SK-N-SH treated with all-trans-retinoic acid at 6 μM for 48 hours (cell line): ENCODE data around the gene SH3PXD2A.

Source experiments
- ATAC-seq: fragments of 200-7000 bp; cut with Tn5 transposase; 3 replicates; pipeline ENCODE4 v1.9.1; 2020; ENCODE audit warnings: mild to moderate bottlenecking, moderate library complexity
- ARNTL ChIP-seq: fragments of 450-650 bp; formaldehyde crosslinking; IDR thresholded peaks from 2 replicates; pipeline ENCODE4 v1.5.0; 2020; ENCODE audit warnings: low read depth, mild to moderate bottlenecking, moderate library complexity, borderline replicate concordance
- BACH2 ChIP-seq: fragments of 250-450 bp; sonication (Bioruptor Pico); IDR thresholded peaks from 2 replicates; pipeline ENCODE4 v1.9.0; 2021; ENCODE audit warnings: mild to moderate bottlenecking, borderline replicate concordance
- CREB5 ChIP-seq: fragments of 250-450 bp; sonication (Bioruptor Pico); IDR thresholded peaks from 2 replicates; pipeline ENCODE4 v1.5.1; 2020; ENCODE audit warnings: low read depth, mild to moderate bottlenecking, moderate library complexity
- CSDC2 ChIP-seq: fragments of 250-450 bp; sonication (Bioruptor Pico); IDR thresholded peaks from 2 replicates; pipeline ENCODE4 v1.5.0; 2020; ENCODE audit warnings: mild to moderate bottlenecking, moderate library complexity
- CSRNP3 ChIP-seq: fragments of 250-450 bp; sonication (Bioruptor Pico); IDR thresholded peaks from 2 replicates; pipeline ENCODE4 v1.5.1; 2021; ENCODE audit warnings: mild to moderate bottlenecking, moderate library complexity
- ESRRG ChIP-seq: fragments of 250-450 bp; sonication (Bioruptor Pico); IDR thresholded peaks from 2 replicates; pipeline ENCODE4 v1.6.1; 2021; ENCODE audit warnings: mild to moderate bottlenecking
- GLIS3 ChIP-seq: fragments of 250-450 bp; sonication (Bioruptor Pico); IDR thresholded peaks from 2 replicates; pipeline ENCODE4 v1.5.0; 2020; ENCODE audit warnings: mild to moderate bottlenecking, moderate library complexity
- OSR1 ChIP-seq: fragments of 250-450 bp; sonication (Bioruptor Pico); IDR thresholded peaks from 2 replicates; pipeline ENCODE4 v1.8.0; 2022; ENCODE audit warnings: moderate library complexity, mild to moderate bottlenecking, inconsistent platforms
- POU6F1 ChIP-seq: fragments of 250-450 bp; sonication (Bioruptor Pico); IDR thresholded peaks from 2 replicates; pipeline ENCODE4 v1.8.0; 2021; ENCODE audit warnings: low read depth, mild to moderate bottlenecking, moderate library complexity, borderline replicate concordance
- RARB ChIP-seq: fragments of 250-450 bp; sonication (Bioruptor Pico); IDR thresholded peaks from 2 replicates; pipeline ENCODE4 v1.8.0; 2021; ENCODE audit warnings: mild to moderate bottlenecking, moderate library complexity
- SNAI2 ChIP-seq: fragments of 250-450 bp; sonication (Bioruptor Pico); IDR thresholded peaks from 2 replicates; pipeline ENCODE4 v1.5.0; 2020; ENCODE audit warnings: mild to moderate bottlenecking, moderate library complexity
- TCF4 ChIP-seq: fragments of 250-450 bp; sonication (Bioruptor Pico); IDR thresholded peaks from 2 replicates; pipeline ENCODE4 v1.8.0; 2021; ENCODE audit warnings: mild to moderate bottlenecking, moderate library complexity, borderline replicate concordance
- TOX ChIP-seq: fragments of 250-450 bp; sonication (Bioruptor Pico); IDR thresholded peaks from 2 replicates; pipeline ENCODE4 v1.8.0; 2021; ENCODE audit warnings: mild to moderate bottlenecking, moderate library complexity, borderline replicate concordance
- ZC3H10 ChIP-seq: fragments of 250-450 bp; sonication (Bioruptor Pico); IDR thresholded peaks from 2 replicates; pipeline ENCODE4 v1.5.1; 2021; ENCODE audit warnings: mild to moderate bottlenecking, moderate library complexity
- ZFP3 ChIP-seq: fragments of 250-450 bp; sonication (Bioruptor Pico); IDR thresholded peaks from 2 replicates; pipeline ENCODE4 v1.5.0; 2020; ENCODE audit warnings: mild to moderate bottlenecking, moderate library complexity
- ZFP30 ChIP-seq: fragments of 450-650 bp; formaldehyde crosslinking; IDR thresholded peaks from 2 replicates; pipeline ENCODE4 v1.5.0; 2022; ENCODE audit warnings: mild to moderate bottlenecking, moderate library complexity
- ZNF565 ChIP-seq: fragments of 450-650 bp; formaldehyde crosslinking; conservative IDR thresholded peaks from 2 replicates; pipeline ENCODE4 v1.5.0; 2020; ENCODE audit warnings: low read depth, mild to moderate bottlenecking, moderate library complexity
- ZNF70 ChIP-seq: fragments of 450-650 bp; formaldehyde crosslinking; IDR thresholded peaks from 2 replicates; pipeline ENCODE4 v1.5.0; 2020; ENCODE audit warnings: mild to moderate bottlenecking, moderate library complexity
- ZNF8 ChIP-seq: fragments of 450-650 bp; formaldehyde crosslinking; IDR thresholded peaks from 2 replicates; pipeline ENCODE4 v1.5.0; 2020; ENCODE audit warnings: mild to moderate bottlenecking, moderate library complexity
- TF ChIP-seq, protein P1 (sequence below): fragments of 250-450 bp; sonication (Bioruptor Pico); IDR thresholded peaks from 2 replicates; pipeline ENCODE4 v1.5.0; 2020; ENCODE audit warnings: mild to moderate bottlenecking, moderate library complexity
- TF ChIP-seq, protein P2 (sequence below): fragments of 250-450 bp; sonication (Bioruptor Pico); IDR thresholded peaks from 2 replicates; pipeline ENCODE4 v1.8.0; 2020; ENCODE audit warnings: mild to moderate bottlenecking, moderate library complexity, borderline replicate concordance

The SH3PXD2A gene

DNA sequence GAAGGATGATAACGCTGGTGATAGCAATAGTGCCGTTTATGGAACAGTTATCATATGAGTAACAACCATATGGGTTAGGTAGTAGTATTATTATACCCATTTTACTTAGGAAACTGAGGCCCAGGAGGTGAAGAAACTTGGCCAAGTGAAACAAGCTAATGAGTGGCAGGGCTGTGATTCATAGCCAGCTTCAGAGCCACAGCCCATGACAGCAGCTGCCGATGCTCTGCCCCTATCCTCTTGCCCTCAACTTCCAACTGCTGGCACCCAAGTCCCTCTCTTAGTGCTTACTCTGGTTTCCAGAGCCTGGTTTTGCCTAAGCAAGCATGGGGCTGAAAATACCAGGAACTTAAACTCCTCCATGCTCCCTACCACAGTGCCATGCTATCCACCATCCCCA is 12.3 kb downstream of the SH3PXD2A start:
- peak; percentile 3; the same call in 2 of the 3 replicates for ATAC-seq
- TF ChIP-seq OSR1 (CRISPR knock-in tag), result no peak
- TF ChIP-seq CSRNP3 (CRISPR knock-in tag), result no peak
- no peak for TF ChIP-seq CSDC2 (CRISPR knock-in tag)
- TF ChIP-seq, protein P1, sequence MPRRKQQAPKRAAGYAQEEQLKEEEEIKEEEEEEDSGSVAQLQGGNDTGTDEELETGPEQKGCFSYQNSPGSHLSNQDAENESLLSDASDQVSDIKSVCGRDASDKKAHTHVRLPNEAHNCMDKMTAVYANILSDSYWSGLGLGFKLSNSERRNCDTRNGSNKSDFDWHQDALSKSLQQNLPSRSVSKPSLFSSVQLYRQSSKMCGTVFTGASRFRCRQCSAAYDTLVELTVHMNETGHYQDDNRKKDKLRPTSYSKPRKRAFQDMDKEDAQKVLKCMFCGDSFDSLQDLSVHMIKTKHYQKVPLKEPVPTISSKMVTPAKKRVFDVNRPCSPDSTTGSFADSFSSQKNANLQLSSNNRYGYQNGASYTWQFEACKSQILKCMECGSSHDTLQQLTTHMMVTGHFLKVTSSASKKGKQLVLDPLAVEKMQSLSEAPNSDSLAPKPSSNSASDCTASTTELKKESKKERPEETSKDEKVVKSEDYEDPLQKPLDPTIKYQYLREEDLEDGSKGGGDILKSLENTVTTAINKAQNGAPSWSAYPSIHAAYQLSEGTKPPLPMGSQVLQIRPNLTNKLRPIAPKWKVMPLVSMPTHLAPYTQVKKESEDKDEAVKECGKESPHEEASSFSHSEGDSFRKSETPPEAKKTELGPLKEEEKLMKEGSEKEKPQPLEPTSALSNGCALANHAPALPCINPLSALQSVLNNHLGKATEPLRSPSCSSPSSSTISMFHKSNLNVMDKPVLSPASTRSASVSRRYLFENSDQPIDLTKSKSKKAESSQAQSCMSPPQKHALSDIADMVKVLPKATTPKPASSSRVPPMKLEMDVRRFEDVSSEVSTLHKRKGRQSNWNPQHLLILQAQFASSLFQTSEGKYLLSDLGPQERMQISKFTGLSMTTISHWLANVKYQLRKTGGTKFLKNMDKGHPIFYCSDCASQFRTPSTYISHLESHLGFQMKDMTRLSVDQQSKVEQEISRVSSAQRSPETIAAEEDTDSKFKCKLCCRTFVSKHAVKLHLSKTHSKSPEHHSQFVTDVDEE (CRISPR knock-in tag), result no peak
- TF ChIP-seq ZNF70, result no peak
- TF ChIP-seq POU6F1, result no peak
- no peak for TF ChIP-seq ZNF8
- no peak for TF ChIP-seq RARB (CRISPR knock-in tag)

DNA sequence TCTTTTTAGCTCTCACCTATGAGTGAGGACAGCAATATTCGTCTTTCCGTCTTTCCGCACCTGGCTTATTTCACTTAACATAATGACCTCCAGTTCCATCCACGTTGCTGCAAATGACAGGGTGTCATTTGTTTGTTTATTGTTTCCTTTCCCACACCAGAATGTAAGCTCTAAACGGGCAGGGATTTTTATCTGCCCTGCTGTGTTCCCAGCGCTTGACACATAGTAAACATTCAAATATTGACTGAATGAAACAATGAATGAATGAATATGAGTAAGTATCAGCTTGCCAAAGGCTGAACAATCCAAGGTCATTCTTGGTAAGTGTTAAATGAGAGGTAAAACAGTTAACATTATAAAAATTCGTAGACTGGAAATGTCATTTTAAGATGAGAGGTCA is 12.8 kb downstream of the SH3PXD2A start:
- no peak for TF ChIP-seq SNAI2 (CRISPR knock-in tag)
- TF ChIP-seq ZFP3 (CRISPR knock-in tag), result no peak
- TF ChIP-seq BACH2, result no peak
- TF ChIP-seq, protein P1 (CRISPR knock-in tag), result no peak
- TF ChIP-seq ESRRG, result no peak
- TF ChIP-seq GLIS3 (CRISPR knock-in tag), result no peak
- TF ChIP-seq ZNF8, result no peak
- TF ChIP-seq TOX (CRISPR knock-in tag), result no peak
- TF ChIP-seq RARB (CRISPR knock-in tag), result no peak
- no peak for TF ChIP-seq ZNF565 (CRISPR knock-in tag)
- no peak for TF ChIP-seq ARNTL (CRISPR knock-in tag)
- TF ChIP-seq POU6F1, result no peak
- TF ChIP-seq, protein P2, sequence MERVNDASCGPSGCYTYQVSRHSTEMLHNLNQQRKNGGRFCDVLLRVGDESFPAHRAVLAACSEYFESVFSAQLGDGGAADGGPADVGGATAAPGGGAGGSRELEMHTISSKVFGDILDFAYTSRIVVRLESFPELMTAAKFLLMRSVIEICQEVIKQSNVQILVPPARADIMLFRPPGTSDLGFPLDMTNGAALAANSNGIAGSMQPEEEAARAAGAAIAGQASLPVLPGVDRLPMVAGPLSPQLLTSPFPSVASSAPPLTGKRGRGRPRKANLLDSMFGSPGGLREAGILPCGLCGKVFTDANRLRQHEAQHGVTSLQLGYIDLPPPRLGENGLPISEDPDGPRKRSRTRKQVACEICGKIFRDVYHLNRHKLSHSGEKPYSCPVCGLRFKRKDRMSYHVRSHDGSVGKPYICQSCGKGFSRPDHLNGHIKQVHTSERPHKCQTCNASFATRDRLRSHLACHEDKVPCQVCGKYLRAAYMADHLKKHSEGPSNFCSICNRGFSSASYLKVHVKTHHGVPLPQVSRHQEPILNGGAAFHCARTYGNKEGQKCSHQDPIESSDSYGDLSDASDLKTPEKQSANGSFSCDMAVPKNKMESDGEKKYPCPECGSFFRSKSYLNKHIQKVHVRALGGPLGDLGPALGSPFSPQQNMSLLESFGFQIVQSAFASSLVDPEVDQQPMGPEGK, result no peak
- no peak for TF ChIP-seq ZC3H10 (CRISPR knock-in tag)
- no peak for TF ChIP-seq TCF4 (CRISPR knock-in tag)
- no peak for TF ChIP-seq ZFP30 (CRISPR knock-in tag)
- no peak for TF ChIP-seq CREB5 (CRISPR knock-in tag)
- no peak for ATAC-seq
